ENCODE results near the gene TUBA4A. TPM values are rescaled to one million over a fixed set of nuclear protein-coding genes. Genes with fewer than 3 reads are reported as not detected.

The TUBA4A gene
- total and polyA plus RNA-seq, 9 of the 15 experiments (the other 6 are each of a cell fraction or from before 2014, with no cell fraction given): 25.1 to 174 (median 42.4) TPM

GRCh38 chr2:219247678-219248642 lies 5.8 kb downstream of the TUBA4A start (continued):
- TF ChIP-seq NEUROD1 (IDR thresholded peaks at IDR 0.05; ENCODE audit: borderline replicate concordance, low read depth, low read length, partially characterized antibody) (no peak), TFAP4 (CRISPR knock-in tag; IDR thresholded peaks at IDR 0.05; ENCODE audit: borderline replicate concordance) (0 out of 2 replicates have a peak, but pooled peaks have one; percentile 26), ZNF316 (IDR thresholded peaks at IDR 0.05) (peak; percentile 66), CREM (IDR thresholded peaks at IDR 0.05; ENCODE audit: low read depth) (0 out of 2 replicates have a peak, but pooled peaks have one; percentile 9), C11orf30 (IDR thresholded peaks at IDR 0.05; ENCODE audit: low read depth) (peak; percentile 59; the same call in 1 of the 2 replicates), CTCF (IDR thresholded peaks at IDR 0.05 in 2 of 3, conservative IDR thresholded peaks at IDR 0.05 in 1 of 3; ENCODE audit: insufficient read depth in 2 of 3, low read depth in 1 of 3, low read length in 3 of 3) (peak in 1 of 3 experiments; percentile 16; a peak in 1 of 6 replicates)
